ENCODE measurements around the gene SEC14L3.

SEC14L3 gene

GRCh38 chr22:30432520-30432919 is 39.3 kb downstream of the SEC14L3 start:
- no peak overlapping the region for H2AFZ ChIP-seq (ENCODE audit: low read length)
- TF ChIP-seq CTCF (IDR thresholded peaks at IDR 0.05; ENCODE audit: low read length): no peak
- TF ChIP-seq EZH2 (optimal IDR thresholded peaks at IDR 0.05; ENCODE audit: low read depth, low read length): no peak
- H3K9me2 ChIP-seq (replicated peaks; ENCODE audit: insufficient read depth, low read length): no peaks in the 10 kb centered on the region

GRCh38 chr22:30432096-30432495 is 39.7 kb downstream of the SEC14L3 start:
- Histone ChIP-seq H3K9me3 (replicated peaks; ENCODE audit: insufficient read depth, low read length) (no peaks in the 10 kb centered on the region), H4K20me1 (ENCODE audit: insufficient read depth, low read length) (no peaks in the 10 kb centered on the region), H2AFZ (ENCODE audit: low read length) (no peak overlapping the region), H3K4me1 (ENCODE audit: low read length) (peaks cover 3% of the 10 kb centered on the region; the same call in 1 of the 2 replicates), H3K27me3 (replicated peaks; ENCODE audit: insufficient read depth, low read length) (peaks cover 6% of the 10 kb centered on the region), H3K4me2 (ENCODE audit: low read depth, low read length) (no peak overlapping the region), H3K79me2 (ENCODE audit: low read length) (no peaks in the 10 kb centered on the region), H3K27ac (ENCODE audit: low read length) (no peak overlapping the region), H3K4me3 (ENCODE audit: low read length) (no peak overlapping the region), H3K9me2 (replicated peaks; ENCODE audit: insufficient read depth, low read length) (no peaks in the 10 kb centered on the region), H3K9ac (ENCODE audit: low read length) (no peak overlapping the region), H3K36me3 (replicated peaks; ENCODE audit: insufficient read depth, low read length) (no peaks in the 10 kb centered on the region), H3F3A (ENCODE audit: insufficient read depth, low read length) (no peaks in the 10 kb centered on the region)
- no peak for DNase-seq
- no peak for TF ChIP-seq EZH2 (optimal IDR thresholded peaks at IDR 0.05; ENCODE audit: low read depth, low read length)
- TF ChIP-seq CTCF (IDR thresholded peaks at IDR 0.05; ENCODE audit: low read length): no peak
- TF ChIP-seq EZH2phosphoT487 (IDR thresholded peaks at IDR 0.05; ENCODE audit: low read length): no peak

More at GRCh38 chr22:30432520-30432919, 39.3 kb downstream of the SEC14L3 start:
- Histone ChIP-seq H3K9me3 (replicated peaks; ENCODE audit: insufficient read depth, low read length) (no peaks in the 10 kb centered on the region), H3K4me3 (ENCODE audit: low read length) (no peak overlapping the region), H3K4me2 (ENCODE audit: low read depth, low read length) (no peak overlapping the region), H3K27me3 (replicated peaks; ENCODE audit: insufficient read depth, low read length) (peaks cover 10% of the 10 kb centered on the region), H3F3A (ENCODE audit: insufficient read depth, low read length) (no peaks in the 10 kb centered on the region), H3K9ac (ENCODE audit: low read length) (no peak overlapping the region), H4K20me1 (ENCODE audit: insufficient read depth, low read length) (no peaks in the 10 kb centered on the region), H3K27ac (ENCODE audit: low read length) (no peak overlapping the region), H3K36me3 (replicated peaks; ENCODE audit: insufficient read depth, low read length) (no peaks in the 10 kb centered on the region), H3K79me2 (ENCODE audit: low read length) (no peaks in the 10 kb centered on the region), H3K4me1 (ENCODE audit: low read length) (peaks cover 3% of the 10 kb centered on the region; the same call in 1 of the 2 replicates)
- DNase-seq: no peak

GRCh38 chr22:30430933-30431332 is 40.9 kb downstream of the SEC14L3 start:
- Histone ChIP-seq H3K27me3 (replicated peaks; ENCODE audit: insufficient read depth, low read length) (0 out of 2 replicates have a peak, but pooled peaks cover 3% of the 10 kb centered on the region), H3F3A (ENCODE audit: insufficient read depth, low read length) (peaks cover 1% of the 10 kb centered on the region; the same call in 1 of the 2 replicates), H3K4me1 (ENCODE audit: low read length) (peaks cover 3% of the 10 kb centered on the region; the same call in 1 of the 2 replicates), H3K9me3 (replicated peaks; ENCODE audit: insufficient read depth, low read length) (no peaks in the 10 kb centered on the region), H3K36me3 (replicated peaks; ENCODE audit: insufficient read depth, low read length) (no peaks in the 10 kb centered on the region), H3K4me2 (ENCODE audit: low read depth, low read length) (no peak overlapping the region), H3K79me2 (ENCODE audit: low read length) (no peaks in the 10 kb centered on the region), H4K20me1 (ENCODE audit: insufficient read depth, low read length) (no peaks in the 10 kb centered on the region), H3K27ac (ENCODE audit: low read length) (no peak overlapping the region), H3K9me2 (replicated peaks; ENCODE audit: insufficient read depth, low read length) (no peaks in the 10 kb centered on the region), H2AFZ (ENCODE audit: low read length) (no peak overlapping the region), H3K4me3 (ENCODE audit: low read length) (no peak overlapping the region), H3K9ac (ENCODE audit: low read length) (no peak overlapping the region)
- no peak for DNase-seq
- no peak for TF ChIP-seq CTCF (IDR thresholded peaks at IDR 0.05; ENCODE audit: low read length)
- no peak for TF ChIP-seq EZH2 (optimal IDR thresholded peaks at IDR 0.05; ENCODE audit: low read depth, low read length)
- no peak for TF ChIP-seq EZH2phosphoT487 (IDR thresholded peaks at IDR 0.05; ENCODE audit: low read length)

Measured in MM.1S (cell line).